Testis (tissue), 2 donors: Measurements from ENCODE around the gene TCL1A.

Source experiments
- POLR2A ChIP-seq: fragments of 450-650 bp; IDR thresholded peaks from one replicate; pipeline ENCODE4 v1.6.1; 2017; ENCODE audit warnings: antibody characterized with exemption, mild to moderate bottlenecking, moderate library complexity
- TF ChIP-seq, protein P1 (sequence below), 3 experiments: fragments of 450-650 bp in 2 of 3; fragments of 200-600 bp in 1 of 3; sonication (generic) in 1 of 3; IDR thresholded peaks; one replicate each; pipeline ENCODE4 v1.5.1; 2016 to 2019; ENCODE audit warnings: antibody characterized with exemption in 3 of 3, mild to moderate bottlenecking in 2 of 3, moderate library complexity in 1 of 3

DNA sequence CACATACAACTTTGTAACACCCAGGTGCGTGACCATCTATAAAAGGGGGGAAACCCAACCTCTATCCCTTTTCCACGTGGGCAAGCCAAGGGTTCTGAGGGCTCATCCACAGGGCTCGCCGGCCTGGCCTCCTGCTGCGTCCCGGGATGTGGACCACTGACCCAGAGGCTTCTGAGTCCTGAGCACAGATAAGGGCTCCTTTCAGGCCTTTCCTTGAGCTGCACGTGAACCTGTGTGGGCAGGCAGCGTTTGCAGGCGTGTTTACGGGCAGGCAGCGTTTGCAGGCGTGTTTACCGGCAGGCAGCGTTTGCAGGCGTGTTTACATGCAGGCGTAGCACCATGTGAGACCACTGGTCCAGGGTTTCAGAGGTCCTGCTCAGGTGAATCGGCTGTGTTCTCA lies 3.8 kb downstream of the TCL1A start:
- TF ChIP-seq, protein P1, sequence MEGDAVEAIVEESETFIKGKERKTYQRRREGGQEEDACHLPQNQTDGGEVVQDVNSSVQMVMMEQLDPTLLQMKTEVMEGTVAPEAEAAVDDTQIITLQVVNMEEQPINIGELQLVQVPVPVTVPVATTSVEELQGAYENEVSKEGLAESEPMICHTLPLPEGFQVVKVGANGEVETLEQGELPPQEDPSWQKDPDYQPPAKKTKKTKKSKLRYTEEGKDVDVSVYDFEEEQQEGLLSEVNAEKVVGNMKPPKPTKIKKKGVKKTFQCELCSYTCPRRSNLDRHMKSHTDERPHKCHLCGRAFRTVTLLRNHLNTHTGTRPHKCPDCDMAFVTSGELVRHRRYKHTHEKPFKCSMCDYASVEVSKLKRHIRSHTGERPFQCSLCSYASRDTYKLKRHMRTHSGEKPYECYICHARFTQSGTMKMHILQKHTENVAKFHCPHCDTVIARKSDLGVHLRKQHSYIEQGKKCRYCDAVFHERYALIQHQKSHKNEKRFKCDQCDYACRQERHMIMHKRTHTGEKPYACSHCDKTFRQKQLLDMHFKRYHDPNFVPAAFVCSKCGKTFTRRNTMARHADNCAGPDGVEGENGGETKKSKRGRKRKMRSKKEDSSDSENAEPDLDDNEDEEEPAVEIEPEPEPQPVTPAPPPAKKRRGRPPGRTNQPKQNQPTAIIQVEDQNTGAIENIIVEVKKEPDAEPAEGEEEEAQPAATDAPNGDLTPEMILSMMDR (IDR thresholded peaks at IDR 0.05): no peak
- TF ChIP-seq POLR2A: no peak
